Aorta (tissue), 5 donors: ENCODE results near the gene EPHA3. TPM values are rescaled to one million over a fixed set of nuclear protein-coding genes. Genes with fewer than 3 reads are reported as not detected.

Source experiments
- ATAC-seq: fragments of 200-7000 bp; cut with Tn5 transposase; one replicate; pipeline ENCODE4 v1.9.1; 2022; ENCODE audit warnings: moderate library complexity; ENCODE audit not compliant: low FRiP score
- DNase-seq, 2 donors: peaks; one replicate each; pipeline ENCODE4 v3.0.0-alpha.2; 2020
- H3K27ac ChIP-seq, 2 donors: one replicate each; pipeline ENCODE4 v1.5.1; 2013; ENCODE audit warnings: low read length in 2 of 2, mild to moderate bottlenecking in 2 of 2, moderate library complexity in 2 of 2, control low read depth in 1 of 2, inconsistent platforms in 1 of 2, low read depth in 1 of 2
- H3K27me3 ChIP-seq, 2 donors: one replicate each; pipeline ENCODE4 v1.6.1; 2013; ENCODE audit warnings: control low read depth in 1 of 2, low read length in 1 of 2, mild to moderate bottlenecking in 1 of 2, moderate library complexity in 1 of 2; ENCODE audit not compliant: insufficient read depth in 2 of 2, control insufficient read depth in 1 of 2
- H3K36me3 ChIP-seq, 2 donors: one replicate each; pipeline ENCODE4 v1.6.1; 2013; ENCODE audit warnings: control low read depth in 1 of 2, low read length in 1 of 2, mild to moderate bottlenecking in 1 of 2; ENCODE audit not compliant: insufficient read depth in 2 of 2, control insufficient read depth in 1 of 2
- H3K4me1 ChIP-seq, 2 donors: one replicate each; pipeline ENCODE4 v1.6.1; 2013; ENCODE audit warnings: low read length in 2 of 2, control low read depth in 1 of 2, mild to moderate bottlenecking in 1 of 2, moderate library complexity in 1 of 2; ENCODE audit not compliant: insufficient read depth in 2 of 2, control insufficient read depth in 1 of 2
- H3K4me3 ChIP-seq, 2 donors: one replicate each; pipeline ENCODE4 v1.5.1; 2013; ENCODE audit warnings: low read length in 2 of 2, control low read depth in 1 of 2, mild to moderate bottlenecking in 1 of 2
- H3K9me3 ChIP-seq: one replicate; pipeline ENCODE4 v1.6.1; 2013; ENCODE audit warnings: mild to moderate bottlenecking, low read length; ENCODE audit not compliant: control insufficient read depth
- WGBS, 2 donors: extraction: QIAGEN DNeasy Blood & Tissue Kit; methylation state at CpG; one replicate each; pipeline ENCODE4 v1.1.7; 2013; 5-methylcytosine and 5-hydroxymethylcytosine counted together
- intact Hi-C, 2 donors: fragments of 100-400 bp; cut with DNase I; formaldehyde crosslinking; loops; one replicate each; pipeline versions ENCODE4 v1.14.2 to v1.15.0; 2022
- polyA plus RNA-seq, 2 donors: library from polyadenylated mRNA; stranded (reverse); fragments of 200-250 nt; gene quantifications; one replicate each; pipeline ENCODE4 v1.2.3, GENCODE V29; 2013
- total RNA-seq, 2 donors: library from RNA; stranded (reverse); fragmentation: NEBNext Ultra II Directional; extraction: Animal tissue kit (Norgen Biotek cat#: 25700); gene quantifications; one replicate each; pipeline ENCODE4 v1.2.1, GENCODE V29; 2021
- donor health status: healthy with polysubstance abuse.
- donor health status: Bipolar disorder and iron deficiency.
- donor health status: DM: no; HTN: no; CAD: no.
- donor health status: DM: no; HTN: no; CAD: no.
- donor health status: DM: yes; HTN: yes; CAD: no.

The EPHA3 gene
- total and polyA plus RNA-seq, 4 donors = 1.0 to 19.3 (median 6.7) TPM

GRCh38 chr3:89159605-89160004 lies 52.2 kb downstream of the EPHA3 start:
- Histone ChIP-seq H3K9me3 (no peaks in the 10 kb centered on the region), H3K4me1 (no peaks in the 10 kb centered on the region), H3K4me3 (no peak overlapping the region), H3K36me3 (no peaks in the 10 kb centered on the region), H3K27me3 (no peaks in the 10 kb centered on the region), H3K27ac (no peak overlapping the region)
- ATAC-seq = no peak
- intact Hi-C loops = no loop called here
- WGBS, 2 donors = 96 to 97% methylated on average over 2 of the region's 2 CpGs
- no peak for DNase-seq

GRCh38 chr3:89164774-89165173 lies 57.4 kb downstream of the EPHA3 start:
- no peaks in the 10 kb centered on the region for H3K27me3 ChIP-seq
- no peak for DNase-seq
- no peak overlapping the region for H3K4me3 ChIP-seq
- H3K4me1 ChIP-seq = no peaks in the 10 kb centered on the region
- no peak for ATAC-seq
- no peaks in the 10 kb centered on the region for H3K9me3 ChIP-seq
- intact Hi-C loops = no loop called here
- H3K27ac ChIP-seq = no peak overlapping the region
- no peaks in the 10 kb centered on the region for H3K36me3 ChIP-seq

GRCh38 chr3:89165636-89166263 lies 58.3 kb downstream of the EPHA3 start:
- no peak for ATAC-seq
- 79 to 82% methylated on average over 9 of the region's 9 CpGs for WGBS, 2 donors

GRCh38 chr3:89171687-89172545 lies 64.5 kb downstream of the EPHA3 start:
- no peaks in the 10 kb centered on the region for H3K9me3 ChIP-seq
- no peaks in the 10 kb centered on the region for H3K27me3 ChIP-seq
- DNase-seq (no peak), ATAC-seq (no peak)
- H3K27ac ChIP-seq = no peak overlapping the region
- H3K4me3 ChIP-seq = no peak overlapping the region
- H3K36me3 ChIP-seq = no peaks in the 10 kb centered on the region
- intact Hi-C loops = no loop called here
- 93 to 95% methylated on average over 9 of the region's 9 CpGs for WGBS, 2 donors
- H3K4me1 ChIP-seq = no peaks in the 10 kb centered on the region

More at GRCh38 chr3:89165636-89166263, 58.3 kb downstream of the EPHA3 start:
- Histone ChIP-seq H3K27me3 (no peaks in the 10 kb centered on the region), H3K4me3 (no peak overlapping the region), H3K9me3 (no peaks in the 10 kb centered on the region), H3K36me3 (no peaks in the 10 kb centered on the region), H3K27ac (no peak overlapping the region), H3K4me1 (no peaks in the 10 kb centered on the region)
- DNase-seq = no peak
- intact Hi-C loops = no loop called here

GRCh38 chr3:89173546-89173945 lies 66.1 kb downstream of the EPHA3 start:
- Histone ChIP-seq H3K4me3 (no peak overlapping the region), H3K4me1 (no peaks in the 10 kb centered on the region), H3K27ac (no peak overlapping the region), H3K9me3 (no peaks in the 10 kb centered on the region), H3K36me3 (no peaks in the 10 kb centered on the region), H3K27me3 (no peaks in the 10 kb centered on the region)
- no peak for DNase-seq
- no peak for ATAC-seq
- intact Hi-C loops = no loop called here

GRCh38 chr3:89179355-89180001 lies 72.1 kb downstream of the EPHA3 start:
- 73% methylated on average over 3 of the region's 3 CpGs for WGBS, 2 donors
- Histone ChIP-seq H3K4me1 (no peaks in the 10 kb centered on the region), H3K27ac (no peak overlapping the region), H3K36me3 (no peaks in the 10 kb centered on the region), H3K27me3 (no peaks in the 10 kb centered on the region), H3K4me3 (no peak overlapping the region), H3K9me3 (no peaks in the 10 kb centered on the region)
- ATAC-seq (no peak), DNase-seq (no peak)
- intact Hi-C loops = no loop called here

- no peak for ATAC-seq
- no peaks in the 10 kb centered on the region for H3K36me3 ChIP-seq
- WGBS, 2 donors = 6 to 8% methylated on average over 2 of the region's 2 CpGs
Measured at GRCh38 chr3:89180334-89180733, 72.9 kb downstream of the EPHA3 start.

GRCh38 chr3:89182056-89182455 lies 74.6 kb downstream of the EPHA3 start:
- WGBS, 2 donors = 87 to 90% methylated on average over 1 of the region's 1 CpG
- Histone ChIP-seq H3K27ac (no peak overlapping the region), H3K27me3 (no peaks in the 10 kb centered on the region), H3K36me3 (no peaks in the 10 kb centered on the region), H3K9me3 (no peaks in the 10 kb centered on the region), H3K4me1 (no peaks in the 10 kb centered on the region), H3K4me3 (no peak overlapping the region)
- DNase-seq (no peak), ATAC-seq (no peak)
- intact Hi-C loops = no loop called here

More at GRCh38 chr3:89180334-89180733, 72.9 kb downstream of the EPHA3 start:
- no peaks in the 10 kb centered on the region for H3K27me3 ChIP-seq
- H3K4me1 ChIP-seq = no peaks in the 10 kb centered on the region
- DNase-seq = no peak
- intact Hi-C loops = no loop called here
- H3K9me3 ChIP-seq = no peaks in the 10 kb centered on the region
- no peak overlapping the region for H3K27ac ChIP-seq
- H3K4me3 ChIP-seq = no peak overlapping the region
